HEK293 (cell line): ENCODE results near the gene GET3.

Experiments
- BCL11A ChIP-seq: fragments of 450-650 bp; formaldehyde crosslinking; IDR thresholded peaks from 2 replicates; pipeline ENCODE4 v1.5.1; 2016; ENCODE audit warnings: low read depth, missing biosample characterization, missing genetic modification characterization
- GFI1B ChIP-seq: fragments of 450-650 bp; formaldehyde crosslinking; IDR thresholded peaks from 2 replicates; pipeline ENCODE4 v1.5.1; 2016; ENCODE audit warnings: missing biosample characterization, missing genetic modification characterization
- GLI4 ChIP-seq: fragments of 450-650 bp; formaldehyde crosslinking; IDR thresholded peaks from 2 replicates; pipeline ENCODE4 v1.5.1; 2016; ENCODE audit warnings: missing biosample characterization, missing genetic modification characterization
- KLF9 ChIP-seq: fragments of 450-650 bp; formaldehyde crosslinking; IDR thresholded peaks from 2 replicates; pipeline ENCODE4 v1.5.1; 2016; ENCODE audit warnings: missing biosample characterization, missing genetic modification characterization, low read depth
- ZBTB48 ChIP-seq: fragments of 450-650 bp; formaldehyde crosslinking; IDR thresholded peaks from 2 replicates; pipeline ENCODE4 v1.5.1; 2016; ENCODE audit warnings: missing biosample characterization, missing genetic modification characterization
- ZEB2 ChIP-seq: fragments of 450-650 bp; formaldehyde crosslinking; IDR thresholded peaks from 2 replicates; pipeline ENCODE4 v1.5.1; 2016; ENCODE audit warnings: missing biosample characterization, missing genetic modification characterization
- ZFP3 ChIP-seq: fragments of 450-650 bp; formaldehyde crosslinking; IDR thresholded peaks from 2 replicates; pipeline ENCODE4 v1.5.1; 2016; ENCODE audit warnings: low read depth, missing biosample characterization, missing genetic modification characterization
- ZFP69B ChIP-seq: fragments of 450-650 bp; formaldehyde crosslinking; IDR thresholded peaks from 2 replicates; pipeline ENCODE4 v1.5.1; 2016; ENCODE audit warnings: missing biosample characterization, missing genetic modification characterization
- ZNF112 ChIP-seq: fragments of 450-650 bp; formaldehyde crosslinking; IDR thresholded peaks from 2 replicates; pipeline ENCODE4 v1.5.0; 2017; ENCODE audit warnings: missing biosample characterization, missing genetic modification characterization
- ZNF133 ChIP-seq: fragments of 450-650 bp; formaldehyde crosslinking; IDR thresholded peaks from 2 replicates; pipeline ENCODE4 v1.5.1; 2016; ENCODE audit warnings: missing biosample characterization, missing genetic modification characterization
- ZNF2 ChIP-seq: fragments of 450-650 bp; formaldehyde crosslinking; IDR thresholded peaks from 2 replicates; pipeline ENCODE4 v1.5.1; 2016; ENCODE audit warnings: missing biosample characterization, missing genetic modification characterization
- ZNF354C ChIP-seq: fragments of 450-650 bp; formaldehyde crosslinking; IDR thresholded peaks from 2 replicates; pipeline ENCODE4 v1.5.1; 2016; ENCODE audit warnings: missing biosample characterization, missing genetic modification characterization, low read depth, borderline replicate concordance
- ZNF394 ChIP-seq: fragments of 450-650 bp; formaldehyde crosslinking; IDR thresholded peaks from 2 replicates; pipeline ENCODE4 v1.5.1; 2016; ENCODE audit warnings: missing biosample characterization, missing genetic modification characterization, mild to moderate bottlenecking, moderate library complexity, borderline replicate concordance
- ZNF423 ChIP-seq: fragments of 450-650 bp; formaldehyde crosslinking; IDR thresholded peaks from 2 replicates; pipeline ENCODE4 v1.5.1; 2016; ENCODE audit warnings: missing biosample characterization, missing genetic modification characterization
- ZNF473 ChIP-seq: fragments of 450-650 bp; formaldehyde crosslinking; IDR thresholded peaks from 2 replicates; pipeline ENCODE4 v1.5.1; 2017; ENCODE audit warnings: missing biosample characterization, missing genetic modification characterization
- ZNF510 ChIP-seq: fragments of 450-650 bp; formaldehyde crosslinking; IDR thresholded peaks from 2 replicates; pipeline ENCODE4 v1.5.1; 2018; ENCODE audit warnings: mild to moderate bottlenecking, missing genetic modification characterization, missing biosample characterization; ENCODE audit not compliant: insufficient replicate concordance
- ZNF529 ChIP-seq: fragments of 450-650 bp; formaldehyde crosslinking; IDR thresholded peaks from 2 replicates; pipeline ENCODE4 v1.5.1; 2017; ENCODE audit warnings: missing genetic modification characterization, missing biosample characterization; ENCODE audit not compliant: insufficient replicate concordance
- ZNF596 ChIP-seq: fragments of 450-650 bp; IDR thresholded peaks from 2 replicates; pipeline ENCODE4 v1.5.0; 2018; ENCODE audit warnings: missing biosample characterization, mild to moderate bottlenecking, missing genetic modification characterization, moderate library complexity
- ZNF623 ChIP-seq: fragments of 450-650 bp; formaldehyde crosslinking; IDR thresholded peaks from 2 replicates; pipeline ENCODE4 v1.5.1; 2016; ENCODE audit warnings: missing biosample characterization, missing genetic modification characterization
- ZNF654 ChIP-seq: fragments of 450-650 bp; formaldehyde crosslinking; IDR thresholded peaks from 2 replicates; pipeline ENCODE4 v1.5.1; 2016; ENCODE audit warnings: low read depth, missing biosample characterization, missing genetic modification characterization
- ZNF660 ChIP-seq: fragments of 450-650 bp; IDR thresholded peaks from 2 replicates; pipeline ENCODE4 v1.5.1; 2018; ENCODE audit warnings: missing biosample characterization, mild to moderate bottlenecking, missing genetic modification characterization
- ZNF677 ChIP-seq: fragments of 450-650 bp; IDR thresholded peaks from 2 replicates; pipeline ENCODE4 v1.5.0; 2018; ENCODE audit warnings: missing biosample characterization, mild to moderate bottlenecking, missing genetic modification characterization, moderate library complexity
- ZNF777 ChIP-seq: fragments of 450-650 bp; formaldehyde crosslinking; IDR thresholded peaks from 2 replicates; pipeline ENCODE4 v1.5.1; 2017; ENCODE audit warnings: missing biosample characterization, missing genetic modification characterization, borderline replicate concordance
- ZNF791 ChIP-seq: fragments of 450-650 bp; formaldehyde crosslinking; IDR thresholded peaks from 2 replicates; pipeline ENCODE4 v1.5.1; 2016; ENCODE audit warnings: missing biosample characterization, missing genetic modification characterization
- TF ChIP-seq, protein P1 (sequence below): fragments of 450-650 bp; formaldehyde crosslinking; IDR thresholded peaks from 2 replicates; pipeline ENCODE4 v1.5.1; 2016; ENCODE audit warnings: missing biosample characterization, missing genetic modification characterization
- TF ChIP-seq, protein P2 (sequence below): fragments of 450-650 bp; formaldehyde crosslinking; IDR thresholded peaks from 2 replicates; pipeline ENCODE4 v1.5.1; 2016; ENCODE audit warnings: missing biosample characterization, missing genetic modification characterization
- TF ChIP-seq, protein P3 (sequence below): fragments of 450-650 bp; formaldehyde crosslinking; IDR thresholded peaks from 2 replicates; pipeline ENCODE4 v1.5.1; 2016; ENCODE audit warnings: missing biosample characterization, missing genetic modification characterization
- TF ChIP-seq, protein P4 (sequence below): fragments of 450-650 bp; formaldehyde crosslinking; IDR thresholded peaks from 2 replicates; pipeline ENCODE4 v1.5.1; 2017; ENCODE audit warnings: missing biosample characterization, missing genetic modification characterization
- TF ChIP-seq, protein P5 (sequence below): fragments of 450-650 bp; formaldehyde crosslinking; IDR thresholded peaks from 2 replicates; pipeline ENCODE4 v1.5.1; 2016; ENCODE audit warnings: missing biosample characterization, missing genetic modification characterization
- TF ChIP-seq, protein P6 (sequence below): fragments of 450-650 bp; formaldehyde crosslinking; IDR thresholded peaks from 2 replicates; pipeline ENCODE4 v1.5.1; 2016; ENCODE audit warnings: missing biosample characterization, missing genetic modification characterization

Gene GET3

DNA sequence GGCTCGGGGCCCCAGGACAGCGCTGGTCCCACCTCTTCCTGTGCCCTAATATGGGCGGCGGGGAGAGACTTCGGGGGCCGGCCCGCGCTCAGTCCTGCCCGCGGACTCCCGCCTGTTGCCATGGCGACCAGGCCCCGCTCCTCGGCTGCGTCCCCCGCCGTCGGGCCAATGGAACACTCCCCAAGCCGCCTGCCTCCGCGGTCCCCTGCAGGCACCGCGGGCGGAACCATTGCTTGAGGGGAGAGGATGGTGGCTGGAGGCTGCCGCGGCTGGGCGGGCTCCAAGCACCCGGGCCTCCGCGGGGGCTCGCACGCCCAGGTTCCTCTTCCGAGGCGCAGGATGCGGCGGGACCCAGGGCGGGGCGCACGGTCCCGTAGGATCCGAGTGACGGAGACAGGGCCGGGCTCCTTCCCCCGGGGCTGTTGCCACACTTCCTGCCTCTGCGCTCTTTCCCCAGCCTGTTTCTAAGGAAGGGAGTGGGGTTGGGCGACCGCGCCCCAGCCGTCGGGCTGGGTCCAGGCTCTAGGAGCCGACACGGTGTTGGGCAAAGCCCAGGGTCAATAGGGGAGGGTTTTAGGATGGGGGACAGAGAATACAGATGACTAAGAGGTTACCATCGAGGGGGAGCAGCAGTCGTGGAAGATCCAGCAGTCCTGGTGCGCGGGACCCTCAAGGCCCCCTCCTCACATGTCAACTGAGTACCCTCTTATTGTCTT is 52.8 kb downstream of the GET3 start (continued):
- TF ChIP-seq, protein P1, sequence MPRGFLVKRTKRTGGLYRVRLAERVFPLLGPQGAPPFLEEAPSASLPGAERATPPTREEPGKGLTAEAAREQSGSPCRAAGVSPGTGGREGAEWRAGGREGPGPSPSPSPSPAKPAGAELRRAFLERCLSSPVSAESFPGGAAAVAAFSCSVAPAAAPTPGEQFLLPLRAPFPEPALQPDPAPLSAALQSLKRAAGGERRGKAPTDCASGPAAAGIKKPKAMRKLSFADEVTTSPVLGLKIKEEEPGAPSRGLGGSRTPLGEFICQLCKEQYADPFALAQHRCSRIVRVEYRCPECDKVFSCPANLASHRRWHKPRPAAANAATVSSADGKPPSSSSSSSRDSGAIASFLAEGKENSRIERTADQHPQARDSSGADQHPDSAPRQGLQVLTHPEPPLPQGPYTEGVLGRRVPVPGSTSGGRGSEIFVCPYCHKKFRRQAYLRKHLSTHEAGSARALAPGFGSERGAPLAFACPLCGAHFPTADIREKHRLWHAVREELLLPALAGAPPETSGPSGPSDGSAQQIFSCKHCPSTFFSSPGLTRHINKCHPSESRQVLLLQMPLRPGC (tag by site-specific recombination), result peak; percentile 83; the same call in 1 of the 2 replicates
- TF ChIP-seq ZNF677 (tag by site-specific recombination) (no peak), ZNF112 (tag by site-specific recombination) (no peak), GFI1B (tag by site-specific recombination) (no peak), ZNF133 (tag by site-specific recombination) (no peak), ZNF473 (tag by site-specific recombination) (no peak), ZNF654 (tag by site-specific recombination) (no peak), ZEB2 (tag by site-specific recombination) (peak; percentile 93), ZFP69B (tag by site-specific recombination) (peak; percentile 43; the same call in 1 of the 2 replicates), ZNF529 (tag by site-specific recombination) (no peak), GLI4 (tag by site-specific recombination) (no peak), ZNF596 (tag by site-specific recombination) (no peak), ZBTB48 (tag by site-specific recombination) (peak; percentile 41; the same call in 1 of the 2 replicates), ZNF394 (tag by site-specific recombination) (peak; percentile 67; the same call in 1 of the 2 replicates), ZNF2 (peak; percentile 89), ZNF660 (peak; percentile 76; the same call in 1 of the 2 replicates), ZNF791 (no peak), ZNF777 (peak; percentile 97), ZNF423 (tag by site-specific recombination) (peak; percentile 36; the same call in 1 of the 2 replicates), BCL11A (tag by site-specific recombination) (0 out of 2 replicates have a peak, but pooled peaks have one; percentile 5), ZNF510 (tag by site-specific recombination) (no peak), ZNF354C (no peak), KLF9 (peak; percentile 64), ZFP3 (no peak; the same call in 1 of the 2 replicates), ZNF623 (tag by site-specific recombination) (no peak; the same call in 1 of the 2 replicates)
- TF ChIP-seq, protein P2, sequence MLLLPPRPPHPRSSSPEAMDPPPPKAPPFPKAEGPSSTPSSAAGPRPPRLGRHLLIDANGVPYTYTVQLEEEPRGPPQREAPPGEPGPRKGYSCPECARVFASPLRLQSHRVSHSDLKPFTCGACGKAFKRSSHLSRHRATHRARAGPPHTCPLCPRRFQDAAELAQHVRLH (tag by site-specific recombination), result no peak
- TF ChIP-seq, protein P3, sequence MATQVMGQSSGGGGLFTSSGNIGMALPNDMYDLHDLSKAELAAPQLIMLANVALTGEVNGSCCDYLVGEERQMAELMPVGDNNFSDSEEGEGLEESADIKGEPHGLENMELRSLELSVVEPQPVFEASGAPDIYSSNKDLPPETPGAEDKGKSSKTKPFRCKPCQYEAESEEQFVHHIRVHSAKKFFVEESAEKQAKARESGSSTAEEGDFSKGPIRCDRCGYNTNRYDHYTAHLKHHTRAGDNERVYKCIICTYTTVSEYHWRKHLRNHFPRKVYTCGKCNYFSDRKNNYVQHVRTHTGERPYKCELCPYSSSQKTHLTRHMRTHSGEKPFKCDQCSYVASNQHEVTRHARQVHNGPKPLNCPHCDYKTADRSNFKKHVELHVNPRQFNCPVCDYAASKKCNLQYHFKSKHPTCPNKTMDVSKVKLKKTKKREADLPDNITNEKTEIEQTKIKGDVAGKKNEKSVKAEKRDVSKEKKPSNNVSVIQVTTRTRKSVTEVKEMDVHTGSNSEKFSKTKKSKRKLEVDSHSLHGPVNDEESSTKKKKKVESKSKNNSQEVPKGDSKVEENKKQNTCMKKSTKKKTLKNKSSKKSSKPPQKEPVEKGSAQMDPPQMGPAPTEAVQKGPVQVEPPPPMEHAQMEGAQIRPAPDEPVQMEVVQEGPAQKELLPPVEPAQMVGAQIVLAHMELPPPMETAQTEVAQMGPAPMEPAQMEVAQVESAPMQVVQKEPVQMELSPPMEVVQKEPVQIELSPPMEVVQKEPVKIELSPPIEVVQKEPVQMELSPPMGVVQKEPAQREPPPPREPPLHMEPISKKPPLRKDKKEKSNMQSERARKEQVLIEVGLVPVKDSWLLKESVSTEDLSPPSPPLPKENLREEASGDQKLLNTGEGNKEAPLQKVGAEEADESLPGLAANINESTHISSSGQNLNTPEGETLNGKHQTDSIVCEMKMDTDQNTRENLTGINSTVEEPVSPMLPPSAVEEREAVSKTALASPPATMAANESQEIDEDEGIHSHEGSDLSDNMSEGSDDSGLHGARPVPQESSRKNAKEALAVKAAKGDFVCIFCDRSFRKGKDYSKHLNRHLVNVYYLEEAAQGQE (tag by site-specific recombination), result no peak; the same call in 1 of the 2 replicates
- TF ChIP-seq, protein P4, sequence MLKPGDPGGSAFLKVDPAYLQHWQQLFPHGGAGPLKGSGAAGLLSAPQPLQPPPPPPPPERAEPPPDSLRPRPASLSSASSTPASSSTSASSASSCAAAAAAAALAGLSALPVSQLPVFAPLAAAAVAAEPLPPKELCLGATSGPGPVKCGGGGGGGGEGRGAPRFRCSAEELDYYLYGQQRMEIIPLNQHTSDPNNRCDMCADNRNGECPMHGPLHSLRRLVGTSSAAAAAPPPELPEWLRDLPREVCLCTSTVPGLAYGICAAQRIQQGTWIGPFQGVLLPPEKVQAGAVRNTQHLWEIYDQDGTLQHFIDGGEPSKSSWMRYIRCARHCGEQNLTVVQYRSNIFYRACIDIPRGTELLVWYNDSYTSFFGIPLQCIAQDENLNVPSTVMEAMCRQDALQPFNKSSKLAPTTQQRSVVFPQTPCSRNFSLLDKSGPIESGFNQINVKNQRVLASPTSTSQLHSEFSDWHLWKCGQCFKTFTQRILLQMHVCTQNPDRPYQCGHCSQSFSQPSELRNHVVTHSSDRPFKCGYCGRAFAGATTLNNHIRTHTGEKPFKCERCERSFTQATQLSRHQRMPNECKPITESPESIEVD (tag by site-specific recombination), result no peak
- TF ChIP-seq, protein P5, sequence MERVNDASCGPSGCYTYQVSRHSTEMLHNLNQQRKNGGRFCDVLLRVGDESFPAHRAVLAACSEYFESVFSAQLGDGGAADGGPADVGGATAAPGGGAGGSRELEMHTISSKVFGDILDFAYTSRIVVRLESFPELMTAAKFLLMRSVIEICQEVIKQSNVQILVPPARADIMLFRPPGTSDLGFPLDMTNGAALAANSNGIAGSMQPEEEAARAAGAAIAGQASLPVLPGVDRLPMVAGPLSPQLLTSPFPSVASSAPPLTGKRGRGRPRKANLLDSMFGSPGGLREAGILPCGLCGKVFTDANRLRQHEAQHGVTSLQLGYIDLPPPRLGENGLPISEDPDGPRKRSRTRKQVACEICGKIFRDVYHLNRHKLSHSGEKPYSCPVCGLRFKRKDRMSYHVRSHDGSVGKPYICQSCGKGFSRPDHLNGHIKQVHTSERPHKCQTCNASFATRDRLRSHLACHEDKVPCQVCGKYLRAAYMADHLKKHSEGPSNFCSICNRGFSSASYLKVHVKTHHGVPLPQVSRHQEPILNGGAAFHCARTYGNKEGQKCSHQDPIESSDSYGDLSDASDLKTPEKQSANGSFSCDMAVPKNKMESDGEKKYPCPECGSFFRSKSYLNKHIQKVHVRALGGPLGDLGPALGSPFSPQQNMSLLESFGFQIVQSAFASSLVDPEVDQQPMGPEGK (tag by site-specific recombination), result peak; percentile 98
- TF ChIP-seq, protein P6, sequence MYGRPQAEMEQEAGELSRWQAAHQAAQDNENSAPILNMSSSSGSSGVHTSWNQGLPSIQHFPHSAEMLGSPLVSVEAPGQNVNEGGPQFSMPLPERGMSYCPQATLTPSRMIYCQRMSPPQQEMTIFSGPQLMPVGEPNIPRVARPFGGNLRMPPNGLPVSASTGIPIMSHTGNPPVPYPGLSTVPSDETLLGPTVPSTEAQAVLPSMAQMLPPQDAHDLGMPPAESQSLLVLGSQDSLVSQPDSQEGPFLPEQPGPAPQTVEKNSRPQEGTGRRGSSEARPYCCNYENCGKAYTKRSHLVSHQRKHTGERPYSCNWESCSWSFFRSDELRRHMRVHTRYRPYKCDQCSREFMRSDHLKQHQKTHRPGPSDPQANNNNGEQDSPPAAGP (tag by site-specific recombination), result peak; percentile 95
